Measurements from ENCODE around the gene CCNK.

DNA sequence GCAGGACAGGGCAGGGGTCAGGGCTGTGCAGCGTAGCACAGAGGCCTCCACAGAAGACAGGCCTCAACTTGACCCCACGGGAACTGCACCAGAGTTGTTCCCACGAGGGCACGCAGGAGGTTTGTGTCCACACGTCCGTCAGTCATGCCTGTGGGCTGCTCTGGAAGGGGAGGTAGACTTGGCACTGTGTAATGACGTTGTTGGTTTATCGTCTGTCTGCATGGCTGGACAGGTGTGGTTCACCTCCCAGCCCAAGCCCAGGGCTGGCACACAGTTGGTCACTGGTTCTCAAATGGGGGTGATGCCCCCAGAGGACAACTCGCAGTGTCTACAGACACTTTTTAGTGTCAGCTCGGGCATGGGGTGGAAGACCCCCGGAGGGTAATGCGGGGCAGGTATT, 45.8 kb downstream of the CCNK start:
- TF ChIP-seq, protein P1, sequence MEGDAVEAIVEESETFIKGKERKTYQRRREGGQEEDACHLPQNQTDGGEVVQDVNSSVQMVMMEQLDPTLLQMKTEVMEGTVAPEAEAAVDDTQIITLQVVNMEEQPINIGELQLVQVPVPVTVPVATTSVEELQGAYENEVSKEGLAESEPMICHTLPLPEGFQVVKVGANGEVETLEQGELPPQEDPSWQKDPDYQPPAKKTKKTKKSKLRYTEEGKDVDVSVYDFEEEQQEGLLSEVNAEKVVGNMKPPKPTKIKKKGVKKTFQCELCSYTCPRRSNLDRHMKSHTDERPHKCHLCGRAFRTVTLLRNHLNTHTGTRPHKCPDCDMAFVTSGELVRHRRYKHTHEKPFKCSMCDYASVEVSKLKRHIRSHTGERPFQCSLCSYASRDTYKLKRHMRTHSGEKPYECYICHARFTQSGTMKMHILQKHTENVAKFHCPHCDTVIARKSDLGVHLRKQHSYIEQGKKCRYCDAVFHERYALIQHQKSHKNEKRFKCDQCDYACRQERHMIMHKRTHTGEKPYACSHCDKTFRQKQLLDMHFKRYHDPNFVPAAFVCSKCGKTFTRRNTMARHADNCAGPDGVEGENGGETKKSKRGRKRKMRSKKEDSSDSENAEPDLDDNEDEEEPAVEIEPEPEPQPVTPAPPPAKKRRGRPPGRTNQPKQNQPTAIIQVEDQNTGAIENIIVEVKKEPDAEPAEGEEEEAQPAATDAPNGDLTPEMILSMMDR (IDR thresholded peaks at IDR 0.05; ENCODE audit: borderline replicate concordance, extremely low read depth, low read length, poor library complexity, severe bottlenecking): no peak
- no peak for TF ChIP-seq EZH2 (IDR thresholded peaks at IDR 0.05; ENCODE audit: borderline replicate concordance, low read depth, low read length, severe bottlenecking)
